Nephron (organoid): ENCODE measurements around the gene CREM.
A peak's percentile ranks its signal among the peaks of the same experiment; 100 is the strongest.

Experiments
- H3K27ac Mint-ChIP-seq, 3 experiments: 2 replicates each; pipeline ENCODE4 v1.8.0; 2020; ENCODE audit warnings: mixed read lengths in 3 of 3, mild to moderate bottlenecking in 2 of 3, moderate library complexity in 1 of 3
- H3K27me3 Mint-ChIP-seq: 2 replicates; pipeline ENCODE4 v1.8.0; 2021; ENCODE audit warnings: low read depth, mild to moderate bottlenecking, moderate library complexity, mixed read lengths
- H3K36me3 Mint-ChIP-seq: 2 replicates; pipeline ENCODE4 v1.8.0; 2020; ENCODE audit warnings: low read depth, mixed read lengths
- H3K4me1 Mint-ChIP-seq: 2 replicates; pipeline ENCODE4 v1.8.0; 2020; ENCODE audit warnings: mixed read lengths
- H3K4me3 Mint-ChIP-seq, 3 experiments: 2 replicates each; pipeline ENCODE4 v1.8.0; 2020; ENCODE audit warnings: mild to moderate bottlenecking in 3 of 3, mixed read lengths in 3 of 3, moderate library complexity in 2 of 3
- H3K9me3 Mint-ChIP-seq: 2 replicates; pipeline ENCODE4 v1.8.0; 2020; ENCODE audit warnings: mixed read lengths
- TF ChIP-seq, protein P1 (sequence below), 3 experiments: fragments of 200-600 bp; sonication (generic); IDR thresholded peaks; one replicate each; pipeline ENCODE4 v1.5.0; 2021; ENCODE audit warnings: antibody characterized with exemption in 3 of 3; ENCODE audit not compliant: unreplicated experiment in 3 of 3

Gene CREM

GRCh38 chr10:35140126-35140525 lies 13.5 kb downstream of the CREM start:
- Mint-ChIP-seq H3K36me3 (peaks cover 1% of the 10 kb centered on the region), H3K27me3 (no peaks in the 10 kb centered on the region), H3K9me3 (no peaks in the 10 kb centered on the region), H3K4me3 (no peak overlapping the region), H3K4me1 (no peaks in the 10 kb centered on the region), H3K27ac (no peak overlapping the region)
- TF ChIP-seq, protein P1, sequence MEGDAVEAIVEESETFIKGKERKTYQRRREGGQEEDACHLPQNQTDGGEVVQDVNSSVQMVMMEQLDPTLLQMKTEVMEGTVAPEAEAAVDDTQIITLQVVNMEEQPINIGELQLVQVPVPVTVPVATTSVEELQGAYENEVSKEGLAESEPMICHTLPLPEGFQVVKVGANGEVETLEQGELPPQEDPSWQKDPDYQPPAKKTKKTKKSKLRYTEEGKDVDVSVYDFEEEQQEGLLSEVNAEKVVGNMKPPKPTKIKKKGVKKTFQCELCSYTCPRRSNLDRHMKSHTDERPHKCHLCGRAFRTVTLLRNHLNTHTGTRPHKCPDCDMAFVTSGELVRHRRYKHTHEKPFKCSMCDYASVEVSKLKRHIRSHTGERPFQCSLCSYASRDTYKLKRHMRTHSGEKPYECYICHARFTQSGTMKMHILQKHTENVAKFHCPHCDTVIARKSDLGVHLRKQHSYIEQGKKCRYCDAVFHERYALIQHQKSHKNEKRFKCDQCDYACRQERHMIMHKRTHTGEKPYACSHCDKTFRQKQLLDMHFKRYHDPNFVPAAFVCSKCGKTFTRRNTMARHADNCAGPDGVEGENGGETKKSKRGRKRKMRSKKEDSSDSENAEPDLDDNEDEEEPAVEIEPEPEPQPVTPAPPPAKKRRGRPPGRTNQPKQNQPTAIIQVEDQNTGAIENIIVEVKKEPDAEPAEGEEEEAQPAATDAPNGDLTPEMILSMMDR (IDR thresholded peaks at IDR 0.05; ENCODE audit: unreplicated experiment in 3 of 3), result no peak

GRCh38 chr10:35140727-35141126 lies 14.1 kb downstream of the CREM start:
- Mint-ChIP-seq H3K9me3 (no peaks in the 10 kb centered on the region), H3K36me3 (peaks cover 3% of the 10 kb centered on the region), H3K4me3 (no peak overlapping the region)

GRCh38 chr10:35150308-35150707 lies 23.7 kb downstream of the CREM start:
- Mint-ChIP-seq H3K9me3 (no peaks in the 10 kb centered on the region), H3K27me3 (no peaks in the 10 kb centered on the region), H3K4me3 (no peak overlapping the region), H3K4me1 (peaks cover 19% of the 10 kb centered on the region), H3K36me3 (peaks cover 22% of the 10 kb centered on the region), H3K27ac (peak overlapping the region in 2 of 3 experiments; percentile 35 to 73)
- TF ChIP-seq, protein P1 (IDR thresholded peaks at IDR 0.05; ENCODE audit: unreplicated experiment in 3 of 3), result no peak

More at GRCh38 chr10:35140727-35141126, 14.1 kb downstream of the CREM start:
- no peaks in the 10 kb centered on the region for H3K27me3 Mint-ChIP-seq
- no peaks in the 10 kb centered on the region for H3K4me1 Mint-ChIP-seq
- TF ChIP-seq, protein P1 (IDR thresholded peaks at IDR 0.05; ENCODE audit: unreplicated experiment in 3 of 3), result no peak
- no peak overlapping the region for H3K27ac Mint-ChIP-seq

- Mint-ChIP-seq H3K36me3 (peaks cover 30% of the 10 kb centered on the region), H3K27ac (peak overlapping the region in 1 of 3 experiments; percentile 60), H3K9me3 (peaks cover 3% of the 10 kb centered on the region), H3K27me3 (no peaks in the 10 kb centered on the region), H3K4me3 (no peak overlapping the region), H3K4me1 (peaks cover 19% of the 10 kb centered on the region)
- TF ChIP-seq, protein P1 (IDR thresholded peaks at IDR 0.05; ENCODE audit: unreplicated experiment in 3 of 3), result no peak
Observed at GRCh38 chr10:35152992-35153391, 26.3 kb downstream of the CREM start.

DNA sequence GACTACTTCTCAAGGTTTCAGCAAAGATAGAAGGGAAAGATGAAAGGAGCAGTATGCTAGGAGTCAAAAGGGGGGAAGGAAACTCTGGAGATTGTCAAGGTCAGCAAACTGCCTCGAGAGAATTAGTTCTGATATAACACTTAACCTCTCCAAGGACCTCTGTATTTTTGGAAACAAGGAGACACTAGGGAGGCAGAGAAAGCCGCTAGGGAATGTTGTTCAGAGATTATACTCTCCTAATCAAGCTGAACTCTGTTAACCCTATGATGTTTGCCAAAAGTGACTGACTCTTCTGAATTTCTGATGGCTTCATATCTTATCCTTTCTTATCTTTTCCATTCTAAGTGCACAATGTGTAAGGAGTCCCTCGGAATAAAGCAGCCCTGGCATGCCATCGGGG lies 27.1 kb downstream of the CREM start:
- peak overlapping the region; percentile 35 to 60 (median 49) for H3K27ac Mint-ChIP-seq
- no peak overlapping the region for H3K4me3 Mint-ChIP-seq
- H3K27me3 Mint-ChIP-seq, result no peaks in the 10 kb centered on the region
- H3K9me3 Mint-ChIP-seq, result peaks cover 4% of the 10 kb centered on the region
- peaks cover 19% of the 10 kb centered on the region for H3K4me1 Mint-ChIP-seq
- TF ChIP-seq, protein P1 (IDR thresholded peaks at IDR 0.05; ENCODE audit: unreplicated experiment in 3 of 3), result no peak
- peaks cover 36% of the 10 kb centered on the region for H3K36me3 Mint-ChIP-seq

GRCh38 chr10:35160743-35161142 lies 34.1 kb downstream of the CREM start:
- Mint-ChIP-seq H3K27ac (no peak overlapping the region), H3K27me3 (no peaks in the 10 kb centered on the region), H3K36me3 (peaks cover 39% of the 10 kb centered on the region), H3K9me3 (peaks cover 13% of the 10 kb centered on the region), H3K4me1 (no peaks in the 10 kb centered on the region), H3K4me3 (no peak overlapping the region)
- TF ChIP-seq, protein P1 (IDR thresholded peaks at IDR 0.05; ENCODE audit: unreplicated experiment in 3 of 3), result no peak
